Epidermal melanocyte (primary cell): ENCODE data around the gene NTPCR.
"Not testable (repeated sequence)": the region's sequence is repeated elsewhere in the genome, so short reads cannot be mapped to it uniquely, and the experiment has no call there.

Experiments
- DNase-seq: peaks from one replicate; pipeline ENCODE4 v3.0.0; 2011; ENCODE audit warnings: low spot score; ENCODE audit not compliant: insufficient read length

The NTPCR gene, protein sequence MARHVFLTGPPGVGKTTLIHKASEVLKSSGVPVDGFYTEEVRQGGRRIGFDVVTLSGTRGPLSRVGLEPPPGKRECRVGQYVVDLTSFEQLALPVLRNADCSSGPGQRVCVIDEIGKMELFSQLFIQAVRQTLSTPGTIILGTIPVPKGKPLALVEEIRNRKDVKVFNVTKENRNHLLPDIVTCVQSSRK

DNA sequence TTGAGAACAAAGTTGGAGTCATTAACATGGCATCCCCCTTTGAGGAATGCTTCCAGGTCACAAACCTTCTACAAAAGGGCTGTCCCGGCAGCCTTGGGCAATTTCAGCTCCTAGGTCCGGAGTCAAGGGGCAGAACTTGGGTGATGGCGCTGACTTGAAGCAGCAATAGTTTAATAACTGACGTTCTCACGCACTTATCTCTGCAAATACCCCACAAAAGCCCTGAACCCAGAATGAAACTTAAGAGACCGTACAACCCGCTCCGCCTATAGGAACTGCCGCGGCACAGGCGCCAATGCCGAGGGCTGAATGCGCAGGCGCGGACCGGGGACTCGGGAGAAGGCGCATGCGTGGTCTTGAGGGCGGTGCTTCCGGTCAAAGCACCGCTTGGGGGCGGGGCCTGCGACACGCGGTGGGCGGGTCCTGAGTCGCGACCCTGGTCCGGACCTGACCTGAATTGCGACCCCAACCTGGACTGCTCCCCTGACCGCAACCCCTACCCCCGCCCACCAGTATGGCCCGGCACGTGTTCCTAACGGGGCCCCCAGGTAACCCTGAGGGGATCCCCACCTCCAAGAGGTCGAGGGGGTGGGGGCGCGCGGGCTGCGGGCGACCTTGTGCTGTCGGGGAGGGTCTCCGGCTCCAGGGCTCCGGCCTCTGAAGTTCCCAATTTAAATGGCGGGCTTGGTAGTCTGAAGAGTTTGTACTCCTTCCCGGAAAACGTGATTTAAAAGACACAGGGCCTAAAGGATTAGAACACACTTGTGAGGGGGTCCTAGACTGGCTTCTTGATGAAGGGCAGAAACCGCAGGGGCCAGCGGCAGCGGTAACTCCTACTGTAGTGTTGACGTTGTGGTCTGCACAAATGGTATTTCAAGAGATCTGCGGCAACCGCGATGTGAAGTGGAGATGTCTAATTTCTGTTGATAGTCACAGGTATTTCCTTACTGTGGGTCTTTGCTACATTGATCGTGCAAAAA is at the start of gene NTPCR:
TSS of gene NTPCR (plus strand) at position 415 of the 980 bp plus-strand sequence. CDS start at position 515, 100 bp downstream.
- peak; percentile 94 for DNase-seq

DNA sequence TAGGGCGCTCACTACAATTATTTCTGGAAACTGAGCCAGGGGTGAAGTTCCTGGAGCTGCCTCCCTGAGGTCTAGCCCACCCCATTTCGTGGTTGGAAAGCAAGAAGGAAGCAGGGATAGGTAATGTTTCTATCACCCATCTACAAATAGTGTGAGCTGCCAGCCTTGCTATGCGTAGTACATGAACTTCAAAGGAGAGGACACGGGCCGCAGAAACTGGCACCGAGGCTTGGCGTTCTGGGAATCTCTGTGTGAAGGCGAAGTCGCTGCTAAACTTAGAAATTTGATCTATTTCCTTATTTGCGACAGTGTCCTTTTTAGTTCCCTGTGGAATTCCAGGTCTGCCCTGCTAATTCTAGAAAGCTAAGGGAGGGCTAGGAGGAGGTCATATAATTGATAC is 49.6 kb upstream of the NTPCR start:
- no peak for DNase-seq

DNA sequence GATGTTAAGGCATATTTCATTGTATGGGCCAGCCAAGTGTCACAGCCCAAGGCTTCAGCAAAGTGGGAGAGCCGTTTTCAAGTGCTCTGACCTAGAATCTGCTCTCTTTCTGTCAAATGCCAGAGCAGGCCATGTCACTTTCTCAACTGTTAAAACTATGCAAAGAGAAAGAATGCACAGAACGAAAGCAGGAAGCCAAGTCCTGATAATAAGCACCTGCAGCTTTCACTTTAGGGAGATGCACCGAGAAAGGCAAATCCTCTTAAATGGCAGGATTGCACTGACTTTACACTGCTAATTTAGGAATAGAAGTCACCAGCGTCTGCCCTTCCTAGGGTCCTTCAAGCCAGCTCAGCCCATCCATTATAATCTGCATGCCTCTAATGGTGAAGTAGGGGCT is 49.2 kb upstream of the NTPCR start:
- no peak for DNase-seq

DNA sequence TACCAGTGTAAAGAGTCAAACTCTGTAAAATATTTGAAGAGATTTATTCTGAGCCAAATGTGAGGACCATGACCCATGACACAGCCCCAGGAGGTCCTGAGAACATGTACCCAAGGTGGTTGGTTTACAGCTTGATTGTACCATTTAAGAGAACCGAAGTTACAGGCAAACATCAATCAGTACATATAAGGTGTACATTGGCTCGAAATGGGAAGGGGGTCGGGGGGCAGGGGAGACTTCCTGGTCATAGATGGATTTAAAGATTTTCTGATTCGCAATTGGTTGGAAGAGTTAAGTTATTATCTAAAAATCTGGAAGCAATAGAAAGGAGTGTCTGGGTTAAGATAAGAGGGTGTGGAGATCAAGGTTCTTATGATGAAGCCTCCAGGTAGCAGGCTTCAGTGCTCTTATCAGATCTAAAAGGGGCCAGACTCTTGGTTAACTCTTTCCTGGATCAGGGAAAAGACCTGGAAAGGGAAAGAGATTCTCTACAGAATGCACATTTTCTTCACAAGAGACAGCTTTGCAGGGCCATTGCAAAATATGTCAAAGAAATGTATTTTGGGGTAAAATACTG is 47.5 kb upstream of the NTPCR start:
- no peak for DNase-seq

DNA sequence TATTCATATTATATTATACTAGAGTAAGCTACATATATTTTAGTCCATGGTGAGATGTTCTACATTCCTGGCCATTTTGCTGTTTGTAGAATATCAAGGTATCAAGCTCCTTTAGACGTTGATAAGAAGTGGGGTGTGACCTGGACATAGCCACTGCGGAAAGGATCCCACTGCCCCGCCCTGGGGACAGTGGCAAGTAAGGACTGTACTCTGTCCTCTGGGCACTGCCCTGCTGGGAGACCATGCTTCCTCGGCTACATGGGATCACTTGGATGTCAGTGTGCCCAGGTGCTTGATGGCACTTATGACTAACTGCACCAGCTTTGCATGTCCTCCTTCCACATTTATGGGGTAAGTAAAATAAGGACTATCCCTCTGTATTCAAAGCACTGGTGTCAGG is 46.3 kb upstream of the NTPCR start:
- DNase-seq, result no peak

DNA sequence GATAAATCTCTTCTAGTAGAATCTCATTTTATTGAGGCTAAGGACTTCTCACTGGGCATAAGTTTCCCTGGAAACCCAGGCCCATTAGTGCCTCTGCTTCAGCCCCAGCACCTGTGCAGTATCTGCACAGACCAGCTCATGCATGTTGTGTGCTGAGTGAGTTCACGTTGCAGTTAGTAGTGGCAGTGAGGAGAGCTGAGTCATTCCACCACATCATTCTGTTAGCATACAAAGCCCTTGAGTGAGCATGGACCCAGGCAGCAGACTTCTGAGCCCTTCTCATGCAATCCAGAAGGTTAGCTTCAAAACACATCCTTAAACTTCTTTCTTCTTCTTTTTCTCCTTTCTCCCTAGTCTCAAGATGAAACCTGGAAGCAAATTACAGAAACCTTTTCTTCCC is 45.8 kb upstream of the NTPCR start:
- DNase-seq, result no peak

DNA sequence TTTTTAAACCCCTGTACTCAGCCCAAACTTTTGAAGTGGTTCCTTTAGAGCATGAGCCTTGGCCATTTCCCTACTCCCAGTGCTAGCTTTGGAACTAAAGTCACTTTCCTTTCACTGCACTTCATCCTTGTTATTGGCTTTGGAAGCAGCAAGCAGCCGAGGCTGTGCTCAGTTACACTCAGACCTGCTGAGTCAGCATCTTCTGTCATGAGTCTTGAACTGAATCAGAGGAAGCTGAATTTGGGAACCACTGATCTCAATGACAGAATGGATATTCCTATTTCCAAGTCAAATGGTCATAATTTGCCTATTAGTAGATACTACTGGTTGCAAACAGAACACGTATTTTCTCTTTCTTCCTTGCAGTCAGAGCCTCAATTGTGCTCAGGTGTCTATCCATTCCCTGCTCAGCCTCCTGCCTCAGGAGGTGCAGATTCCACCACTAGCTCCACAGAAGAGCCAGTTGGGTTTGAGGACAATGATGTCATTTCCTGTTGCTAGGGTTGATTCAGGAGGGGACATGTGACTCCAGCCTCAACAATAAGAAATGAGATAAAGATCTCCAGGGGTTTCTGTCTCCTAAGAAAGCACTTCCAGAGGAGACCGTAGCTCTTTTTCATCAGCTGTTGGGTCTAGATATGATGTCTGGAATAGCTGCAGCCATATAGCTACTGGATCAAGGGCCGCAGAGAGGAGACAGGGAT is 44.9 kb upstream of the NTPCR start:
- DNase-seq, result no peak

DNA sequence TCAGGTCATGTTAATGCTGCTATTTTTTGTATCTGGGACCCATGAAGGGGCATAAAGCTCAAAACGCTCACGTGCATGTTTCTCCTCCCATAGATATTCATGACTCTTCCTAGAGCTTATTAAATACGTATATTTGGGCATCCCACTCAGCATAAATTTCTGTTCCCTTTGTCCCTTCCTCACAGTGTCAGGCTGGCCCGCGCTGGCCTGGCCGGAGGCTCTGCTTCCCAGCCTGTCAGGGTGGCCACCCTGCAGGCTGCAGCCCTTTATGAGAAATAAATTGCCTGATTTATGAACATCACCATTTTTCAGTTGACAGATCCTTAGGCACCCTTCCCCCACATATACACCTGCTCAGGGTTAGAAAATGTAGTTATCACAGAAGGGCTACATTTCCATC is 44.0 kb upstream of the NTPCR start:
- no peak for DNase-seq

DNA sequence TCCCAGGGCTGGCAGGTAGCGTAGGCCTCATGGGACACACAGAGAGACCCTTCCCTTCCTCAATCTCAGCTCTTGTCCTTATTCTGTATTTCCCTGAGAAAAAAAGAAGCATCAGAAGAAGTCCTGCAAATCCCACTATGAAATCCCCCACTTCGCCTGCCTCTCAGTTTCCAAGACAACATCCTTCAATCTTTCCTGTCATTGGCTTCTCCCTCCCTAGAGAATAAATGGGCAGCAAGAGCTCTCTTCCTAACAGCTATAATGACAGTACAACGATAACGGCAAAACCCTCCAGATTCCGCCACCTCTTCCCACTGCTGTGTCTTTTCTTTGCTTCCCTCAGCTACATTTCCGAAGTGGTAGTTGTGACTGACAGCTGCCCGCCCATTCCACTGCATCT is 41.6 kb upstream of the NTPCR start:
- no peak for DNase-seq

DNA sequence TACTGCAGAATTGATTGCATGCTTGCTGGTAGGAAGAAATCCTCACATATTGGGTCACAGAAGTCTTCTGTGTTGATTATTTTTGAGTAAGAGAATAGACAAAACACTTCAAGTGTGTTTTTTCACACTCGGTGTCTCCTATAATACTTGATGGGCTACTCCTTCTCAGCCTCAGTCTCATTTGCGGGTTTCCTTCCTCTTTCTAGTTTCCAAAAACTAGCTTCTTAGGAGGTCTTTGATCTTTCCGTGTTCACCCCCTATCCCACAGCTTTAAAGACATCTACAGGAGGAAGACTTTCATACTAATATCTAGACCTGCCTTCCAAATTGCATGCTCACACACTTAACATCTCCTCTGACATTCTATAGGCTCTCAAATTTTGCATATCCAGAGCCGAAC is 40.7 kb upstream of the NTPCR start:
- no peak for DNase-seq

DNA sequence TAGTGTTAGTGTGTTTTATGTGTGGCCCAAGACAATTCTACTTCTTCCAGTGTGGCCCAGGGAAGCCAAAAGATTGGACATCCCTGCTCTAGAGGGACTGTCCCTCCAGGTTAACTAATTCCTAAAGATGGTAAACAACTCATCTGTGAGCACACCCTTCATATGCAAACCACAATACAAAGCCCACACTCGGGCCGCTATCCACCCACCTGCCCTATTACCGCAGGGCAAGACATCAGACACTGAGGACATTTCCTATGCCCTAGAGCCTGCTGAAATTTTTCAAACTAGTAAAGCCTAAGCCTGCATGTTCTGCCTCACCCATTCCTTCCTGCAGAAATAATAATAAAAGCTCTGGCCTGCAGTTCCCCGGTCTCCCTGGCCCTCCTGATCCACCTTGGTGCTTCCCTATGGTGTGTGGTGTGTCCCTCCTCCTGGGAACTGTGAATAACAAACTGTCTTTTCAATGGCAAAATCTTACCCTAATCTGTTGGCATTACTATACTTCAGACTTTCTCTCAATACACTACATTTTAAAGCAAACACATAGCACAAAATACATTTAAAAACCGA is 39.3 kb upstream of the NTPCR start:
- no peak for DNase-seq

DNA sequence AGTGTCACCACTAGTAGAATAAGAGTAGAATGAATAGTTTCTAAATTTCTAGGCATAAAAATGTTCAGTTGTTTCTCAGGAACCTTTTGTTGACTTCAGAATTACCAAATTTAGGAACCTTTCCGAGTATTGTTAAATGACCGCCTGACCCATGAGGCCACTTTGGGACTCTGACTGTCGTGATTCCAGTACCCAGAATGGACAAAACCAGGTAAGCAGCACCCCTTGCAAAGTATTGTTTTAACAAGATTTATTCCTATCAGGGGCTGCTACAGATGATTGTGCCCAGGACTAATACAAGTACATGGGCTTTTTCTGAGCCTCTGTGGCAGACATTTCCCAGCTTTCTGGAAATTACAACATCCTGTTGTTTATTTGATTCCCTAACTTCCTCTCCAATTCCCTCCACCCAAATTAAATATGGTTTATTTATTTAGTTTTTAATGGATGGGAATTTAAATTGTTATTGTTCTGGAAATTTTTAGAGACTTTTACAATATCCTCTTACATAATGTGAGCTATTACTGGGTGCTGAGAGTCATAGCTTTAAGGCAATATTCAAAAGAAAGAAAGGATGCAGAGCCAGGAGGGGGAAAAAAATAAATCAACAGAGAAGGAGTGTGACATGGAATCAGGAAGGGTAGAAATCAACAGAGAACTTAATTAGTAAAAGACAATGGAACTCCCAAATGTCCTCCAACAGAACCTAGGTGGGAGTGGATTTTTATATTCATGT is 37.4 kb upstream of the NTPCR start:
- DNase-seq, result no peak

DNA sequence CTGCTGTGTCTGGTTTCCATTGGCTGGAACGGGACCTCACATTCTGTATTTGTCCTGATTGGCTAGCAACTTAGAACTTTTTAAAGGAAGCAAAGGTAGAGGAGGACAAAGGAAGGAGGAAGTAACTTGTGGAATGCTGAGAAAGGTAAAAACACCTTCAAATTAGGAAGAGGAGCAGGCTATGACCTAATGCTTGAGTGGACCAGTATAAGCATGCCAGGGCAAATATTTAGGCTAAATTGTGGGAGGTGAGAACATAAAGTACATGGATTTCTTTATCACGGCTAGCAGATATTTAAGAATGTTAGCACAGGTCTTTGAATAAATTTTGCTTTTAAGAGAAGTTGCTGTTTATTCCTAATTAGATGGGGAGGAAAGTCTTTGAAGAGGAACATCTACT is 36.1 kb upstream of the NTPCR start:
- DNase-seq, result not testable (repeated sequence)

DNA sequence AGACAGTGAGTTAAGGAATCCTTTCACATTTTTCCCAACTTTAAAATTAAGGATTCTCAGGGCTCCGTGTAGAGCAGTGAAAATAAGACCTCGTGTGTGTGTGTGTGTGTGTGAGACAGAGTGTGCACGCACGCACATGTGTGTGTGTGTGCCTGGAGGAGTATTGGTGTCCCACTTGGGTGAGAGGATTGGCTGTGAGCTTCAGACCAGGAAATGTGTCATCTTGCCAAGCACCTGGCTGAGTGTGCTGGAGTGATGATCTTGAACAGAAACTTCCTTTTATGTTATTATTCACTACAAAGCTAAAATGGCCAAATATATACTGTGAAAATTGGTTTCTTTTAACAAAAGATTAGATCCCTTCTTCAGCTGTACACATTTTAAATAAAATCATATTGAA is 35.2 kb upstream of the NTPCR start:
- no peak for DNase-seq

DNA sequence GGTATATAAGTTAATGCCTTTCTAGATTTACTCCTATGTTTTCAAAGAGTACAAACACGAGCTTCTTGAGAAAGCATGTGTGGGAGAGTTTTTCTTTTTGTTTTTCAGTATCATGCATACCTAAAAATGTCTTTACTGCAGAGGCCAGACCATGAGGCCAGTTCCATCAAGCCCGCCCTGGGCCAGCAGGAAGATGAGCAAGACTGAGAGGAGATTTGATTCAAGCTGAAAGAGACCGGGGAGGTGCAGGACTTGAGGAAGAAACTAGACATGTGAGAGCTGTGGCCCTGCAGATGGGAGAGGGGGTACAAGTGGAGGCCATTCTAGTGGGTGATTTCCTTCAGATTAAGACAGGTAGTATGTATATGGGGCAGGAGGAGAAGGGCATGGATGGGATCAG is 33.4 kb upstream of the NTPCR start:
- no peak for DNase-seq

DNA sequence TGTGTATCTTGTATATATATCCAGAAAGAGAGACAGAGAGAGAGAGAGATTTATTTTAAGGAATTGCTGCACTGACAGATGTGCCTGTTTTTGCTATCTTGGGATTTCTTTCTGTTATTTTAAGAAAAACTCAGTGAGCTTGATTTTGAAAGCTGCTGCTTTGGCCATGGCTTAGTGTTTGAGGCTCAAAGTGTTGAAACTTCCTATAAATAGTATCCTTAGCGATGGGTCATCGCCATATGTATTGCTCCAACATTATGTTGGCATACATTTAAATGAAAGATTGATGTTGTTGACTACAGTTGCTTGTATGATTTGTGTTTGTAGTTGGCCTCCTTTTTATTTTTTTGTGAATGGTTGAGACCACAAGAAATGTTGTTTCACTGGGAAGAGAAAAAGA is 29.0 kb upstream of the NTPCR start:
- no peak for DNase-seq

DNA sequence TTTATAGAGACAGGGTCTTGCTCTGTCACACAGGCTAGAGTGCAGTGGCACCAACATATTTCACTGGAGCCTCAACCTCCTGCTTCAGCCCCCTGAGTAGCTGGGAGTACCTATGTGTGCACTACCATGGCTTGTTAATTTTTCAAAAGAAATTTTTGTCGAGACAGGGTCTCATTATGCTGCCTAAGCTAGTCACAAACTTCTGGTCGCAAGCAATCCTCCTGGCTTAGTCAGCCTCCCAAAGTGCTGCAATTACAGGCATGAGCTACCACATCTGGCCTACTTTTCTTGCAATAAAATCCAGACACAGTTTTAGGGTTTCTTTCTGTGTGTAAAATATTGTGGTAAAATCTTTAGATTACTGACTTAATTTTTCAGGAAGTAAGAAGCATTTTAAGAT is 27.9 kb upstream of the NTPCR start:
- no peak for DNase-seq

DNA sequence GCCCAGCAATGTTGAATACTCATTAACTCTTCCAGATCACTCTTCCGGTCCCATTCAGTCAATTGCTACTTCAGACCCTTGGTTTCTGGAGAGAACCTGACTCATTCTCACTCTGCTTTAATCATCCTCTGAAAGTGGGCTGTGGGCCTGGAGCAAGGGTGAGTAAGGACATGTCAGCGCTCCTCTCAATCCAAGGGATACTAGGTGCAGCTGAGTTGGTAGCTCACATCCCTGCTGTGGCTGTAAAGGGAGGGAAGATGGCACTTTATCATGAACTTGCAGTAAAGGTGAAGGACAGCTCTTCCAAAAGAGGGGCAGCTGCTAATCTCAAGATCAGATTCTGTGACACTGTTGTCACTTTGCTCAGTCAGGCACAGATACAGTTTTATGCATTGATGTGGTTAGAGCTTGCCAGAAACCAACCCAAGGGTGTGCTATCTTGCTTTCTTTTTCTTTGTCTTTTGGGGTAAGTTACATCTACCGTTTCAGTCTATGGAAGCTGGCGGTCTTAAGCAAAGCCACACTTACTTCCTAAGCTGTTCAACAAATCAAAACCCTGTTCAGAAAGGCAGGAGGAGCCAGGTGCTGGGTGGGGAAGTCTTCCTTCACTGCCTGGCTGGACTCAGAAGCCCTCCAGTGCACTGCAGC is 26.5 kb upstream of the NTPCR start:
- DNase-seq, result no peak

DNA sequence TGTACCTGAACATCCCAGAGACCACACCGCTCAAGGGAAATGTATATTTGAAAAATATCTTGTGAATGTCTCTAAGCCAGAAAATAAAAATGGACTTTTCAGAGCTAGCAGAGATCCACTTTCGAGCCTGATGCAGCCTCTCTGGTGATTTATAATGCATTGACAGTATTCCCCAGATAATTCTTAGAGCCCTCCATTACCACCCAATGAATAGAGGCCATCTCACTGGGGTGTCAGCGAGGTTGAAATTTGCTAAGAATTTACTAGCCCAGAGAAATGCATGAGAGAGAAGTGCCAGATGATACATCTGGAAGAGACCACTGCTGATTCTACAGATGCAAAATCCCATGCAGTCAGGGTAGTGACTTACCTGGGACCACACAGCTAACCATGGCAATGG is 25.5 kb upstream of the NTPCR start:
- no peak for DNase-seq
